GM18858 (cell line): ENCODE measurements around the gene LENG1.
"Not testable (repeated sequence)": the region's sequence is repeated elsewhere in the genome, so short reads cannot be mapped to it uniquely, and the experiment has no call there.

Experiments used
- ATAC-seq: cut with Tn5 transposase; IDR thresholded peaks from one replicate; pipeline ENCODE4 v1.9.1; 2021; ENCODE audit not compliant: unreplicated experiment

Gene LENG1

GRCh38 chr19:54189735-54190502, 30.4 kb upstream of the LENG1 start:
- ATAC-seq: peak; percentile 37

- peak; percentile 15 for ATAC-seq
Observed at GRCh38 chr19:54189145-54189734, 29.7 kb upstream of the LENG1 start, which contains the start of gene MBOAT7. TSS of gene MBOAT7 (minus strand) at chr19:54189580. CDS start at chr19:54188508, 1,072 bp downstream.

GRCh38 chr19:54188215-54188871, 28.8 kb upstream of the LENG1 start:
- no peak for ATAC-seq

- ATAC-seq: no peak
Observed at GRCh38 chr19:54186934-54187381, 27.4 kb upstream of the LENG1 start.

GRCh38 chr19:54186351-54186750, 26.8 kb upstream of the LENG1 start:
- no peak for ATAC-seq

GRCh38 chr19:54183431-54183830, 23.9 kb upstream of the LENG1 start:
- no peak for ATAC-seq

GRCh38 chr19:54181894-54182293, 22.4 kb upstream of the LENG1 start:
- not testable (repeated sequence) for ATAC-seq

- ATAC-seq: no peak
Observed at GRCh38 chr19:54180691-54181091, 21.2 kb upstream of the LENG1 start.

GRCh38 chr19:54179921-54180461, 20.5 kb upstream of the LENG1 start:
- ATAC-seq: no peak

- no peak for ATAC-seq
Observed at GRCh38 chr19:54179262-54179852, 19.8 kb upstream of the LENG1 start.

GRCh38 chr19:54178581-54179261, 19.2 kb upstream of the LENG1 start:
- no peak for ATAC-seq

- ATAC-seq: no peak
Observed at GRCh38 chr19:54173951-54174834, 14.7 kb upstream of the LENG1 start.

- no peak for ATAC-seq
Observed at GRCh38 chr19:54173359-54173699, 13.8 kb upstream of the LENG1 start.

- ATAC-seq: no peak
Observed at GRCh38 chr19:54172471-54173358, 13.2 kb upstream of the LENG1 start, which contains the start of gene TMC4. TSS of gene TMC4 (minus strand) at chr19:54173160. CDS start at chr19:54173117, 43 bp downstream.

- ATAC-seq: not testable (repeated sequence)
Observed at GRCh38 chr19:54171736-54172431, 12.4 kb upstream of the LENG1 start.

GRCh38 chr19:54169149-54169740, 9.7 kb upstream of the LENG1 start:
- ATAC-seq: no peak

GRCh38 chr19:54168174-54168917, 8.8 kb upstream of the LENG1 start:
- ATAC-seq: no peak
